GM19240 (cell line): Measurements from ENCODE around the gene KRT5.
"Not testable (repeated sequence)": the region's sequence is repeated elsewhere in the genome, so short reads cannot be mapped to it uniquely, and the experiment has no call there.

Experiments
- DNase-seq: peaks from one replicate; pipeline ENCODE4 v3.0.0; 2011; ENCODE audit warnings: low spot score; ENCODE audit not compliant: insufficient read length

The KRT5 gene

DNA sequence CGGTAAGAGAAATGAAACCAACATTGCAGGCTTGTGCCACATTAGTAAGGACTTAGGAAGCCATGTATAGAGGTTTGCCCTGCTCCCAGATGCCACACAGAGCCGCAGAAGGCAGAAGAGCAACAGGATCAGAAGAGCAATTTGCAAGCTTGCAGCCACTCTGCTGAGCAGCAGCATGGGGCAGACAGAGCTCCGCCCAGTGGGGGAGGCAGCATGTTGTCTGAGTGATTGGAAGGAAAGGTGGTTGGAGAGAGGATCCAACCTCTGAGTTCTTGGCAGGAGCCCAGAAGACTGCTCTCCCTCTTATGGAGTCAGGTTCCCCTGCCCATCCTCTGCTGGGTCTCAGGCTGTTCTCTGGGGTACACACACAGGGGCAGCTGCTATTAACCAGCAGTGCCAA lies 24.8 kb downstream of the KRT5 start:
- DNase-seq: no peak

DNA sequence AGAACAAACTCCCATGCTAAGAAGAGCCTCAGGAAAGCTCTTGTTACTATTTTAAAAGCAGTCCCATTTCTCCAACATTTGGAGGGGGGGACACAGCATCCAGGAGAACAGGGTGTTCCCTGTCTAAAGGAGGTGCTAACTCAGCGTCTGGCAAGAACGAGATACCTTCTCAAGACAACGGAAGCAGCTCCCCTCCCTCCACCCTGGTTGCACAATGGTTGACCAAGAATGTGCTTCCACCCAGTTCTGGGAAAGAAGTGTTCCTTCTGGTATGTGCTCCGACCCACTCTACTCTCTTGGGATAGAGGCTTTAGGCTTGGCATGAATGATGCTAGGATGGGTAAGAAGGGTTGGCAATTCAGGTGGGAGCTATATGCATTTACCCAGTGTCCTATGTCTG lies 25.7 kb downstream of the KRT5 start:
- DNase-seq: no peak

DNA sequence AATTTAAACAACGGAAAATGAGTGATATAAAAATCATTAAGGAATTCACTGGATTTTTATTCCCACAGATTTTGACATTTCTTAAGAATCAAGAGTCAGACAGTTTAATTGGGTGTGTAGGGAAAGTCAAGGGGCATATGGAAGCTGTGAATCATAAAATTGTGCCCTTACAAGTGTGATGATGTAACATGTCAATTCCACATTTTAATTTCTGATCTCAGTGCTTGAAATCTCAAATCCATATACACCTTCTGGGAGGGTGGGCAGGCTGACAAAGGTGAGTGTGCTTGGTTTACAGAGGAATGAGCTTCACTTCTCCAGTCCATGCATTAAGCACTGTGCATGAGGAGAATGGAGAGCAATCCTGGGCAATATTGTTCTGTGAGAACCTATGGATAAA lies 26.1 kb downstream of the KRT5 start:
- no peak for DNase-seq

DNA sequence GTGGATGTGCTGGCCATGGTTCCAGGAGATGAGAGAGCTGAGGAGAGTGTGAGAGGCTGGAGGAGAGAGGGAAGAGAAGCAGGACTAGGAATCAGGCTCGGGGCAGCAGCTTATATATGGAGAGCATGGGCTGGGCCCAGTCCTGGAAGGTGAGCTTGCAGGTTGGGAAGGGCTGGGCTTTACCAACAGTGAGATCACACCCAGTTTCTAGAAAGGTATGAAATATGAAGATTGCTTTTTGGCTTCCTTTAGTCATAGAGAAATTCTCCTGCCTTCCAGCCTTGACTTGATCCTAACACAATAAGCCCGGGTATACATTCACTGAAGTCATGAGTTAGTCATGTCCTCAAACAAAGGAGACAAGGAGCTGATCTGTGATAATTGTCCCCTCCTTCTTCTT lies 27.0 kb downstream of the KRT5 start, which contains the start of gene KRT6A:
Gene KRT6A (minus strand): TSS at position 86 of the 400 bp plus-strand sequence. CDS start 69 bp downstream, at position 17.
- DNase-seq: no peak

DNA sequence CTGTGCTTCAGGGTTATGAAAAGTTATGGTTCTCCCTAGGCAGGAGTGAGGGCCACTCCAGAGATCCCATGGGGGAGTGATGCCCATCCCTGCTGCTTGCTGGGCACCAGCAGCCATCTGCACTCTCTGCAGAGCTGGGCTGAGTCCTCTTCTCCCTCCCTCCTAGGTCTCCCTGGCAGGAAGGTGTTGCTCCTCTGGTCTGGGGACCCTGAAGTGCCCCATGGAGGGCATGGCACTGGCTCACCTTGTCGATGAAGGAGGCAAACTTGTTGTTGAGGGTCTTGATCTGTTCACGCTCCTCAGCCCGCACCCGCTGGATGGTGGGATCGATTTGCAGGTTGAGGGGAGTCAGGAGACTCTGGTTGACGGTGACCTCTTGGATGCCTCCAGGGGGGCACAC lies 27.8 kb downstream of the KRT5 start:
- not testable (repeated sequence) for DNase-seq

DNA sequence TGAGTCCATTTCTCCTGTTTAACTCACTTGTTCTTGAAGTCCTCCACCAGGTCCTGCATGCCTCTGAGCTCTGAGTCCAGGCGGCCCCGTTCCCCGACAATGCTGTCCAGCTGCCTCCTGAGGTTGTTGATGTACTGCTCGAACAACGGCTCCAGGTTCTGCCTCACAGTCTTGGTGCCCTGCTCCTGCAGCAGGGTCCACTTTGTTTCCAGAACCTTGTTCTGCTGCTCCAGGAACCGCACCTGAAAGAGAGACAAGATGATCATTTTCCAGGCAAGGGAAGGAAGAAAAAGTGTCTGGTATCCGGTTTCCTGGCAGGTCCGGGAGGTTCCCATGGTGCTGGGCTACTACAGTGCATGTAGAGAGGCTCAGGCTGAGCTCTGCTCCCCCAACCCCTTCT lies 28.7 kb downstream of the KRT5 start:
- DNase-seq: not testable (repeated sequence)

DNA sequence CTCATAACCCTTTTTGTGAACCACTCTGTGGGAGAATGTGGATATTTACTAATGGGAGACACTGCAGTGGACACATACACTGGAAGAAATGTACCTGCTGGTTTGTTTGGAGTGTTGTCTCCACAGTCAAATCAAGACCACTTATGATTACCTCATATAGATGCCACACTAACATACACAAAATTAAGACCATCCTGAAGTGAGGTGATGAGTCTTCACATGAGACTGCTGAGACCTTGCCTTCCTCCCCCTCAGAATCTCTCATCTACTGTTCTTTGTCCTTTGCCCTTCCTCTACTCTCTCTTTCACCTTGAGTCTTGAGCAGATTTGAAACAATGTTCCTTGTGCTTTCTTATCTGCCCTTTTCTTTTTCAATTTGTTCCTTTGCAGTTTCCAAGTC lies 31.5 kb downstream of the KRT5 start:
- no peak for DNase-seq

DNA sequence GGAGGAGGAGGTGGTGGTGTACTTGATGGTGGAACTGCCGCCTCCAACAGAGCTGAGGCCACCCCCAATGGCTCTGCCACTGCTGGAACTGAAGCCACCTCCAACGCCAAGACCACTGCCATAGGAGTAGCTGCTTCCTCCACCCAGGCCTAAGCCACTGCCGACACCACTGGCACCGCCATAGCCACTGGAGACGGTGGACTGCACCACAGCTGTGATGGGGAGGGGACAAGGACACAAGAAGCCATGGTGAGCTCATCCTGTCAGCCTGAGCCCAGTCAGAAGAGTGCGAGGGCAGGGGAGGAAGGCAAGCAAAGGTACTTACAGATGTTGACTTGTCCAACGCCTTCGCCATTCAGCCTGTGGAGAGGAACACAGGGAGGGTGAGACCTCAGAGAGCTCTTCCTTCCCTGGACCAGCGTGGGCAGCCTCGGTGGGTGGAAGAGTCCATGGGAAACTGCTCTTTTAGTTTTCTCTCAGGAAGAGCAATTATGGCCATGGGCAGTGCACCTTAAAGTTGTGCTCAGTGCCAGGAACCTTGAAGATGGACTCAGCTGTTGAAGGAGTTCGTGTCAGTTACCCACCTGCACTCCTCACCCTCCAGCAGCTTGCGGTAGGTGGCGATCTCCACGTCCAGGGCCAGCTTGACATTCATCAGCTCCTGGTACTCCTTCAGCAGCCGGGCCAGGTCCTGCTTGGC lies 32.3 kb downstream of the KRT5 start:
- DNase-seq: not testable (repeated sequence)

DNA sequence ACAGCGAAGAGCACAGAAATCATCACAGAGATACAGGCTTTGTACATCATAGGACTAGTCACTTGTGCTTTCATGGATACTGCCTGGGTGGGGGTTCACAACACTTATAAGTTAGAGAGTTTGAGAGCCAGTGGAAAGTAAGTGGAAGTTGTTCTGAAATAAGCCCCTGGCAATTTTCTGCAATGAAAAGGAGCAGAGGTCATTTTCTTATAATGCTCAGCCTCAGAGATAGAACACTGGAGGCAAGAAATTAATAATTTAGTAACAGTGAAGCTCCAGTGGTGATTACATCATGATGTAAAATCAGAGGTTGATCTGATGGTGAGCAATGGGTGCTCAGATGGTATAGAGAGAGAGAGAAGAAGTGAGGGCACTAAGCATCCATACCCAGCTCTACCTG lies 33.0 kb downstream of the KRT5 start:
- no peak for DNase-seq

DNA sequence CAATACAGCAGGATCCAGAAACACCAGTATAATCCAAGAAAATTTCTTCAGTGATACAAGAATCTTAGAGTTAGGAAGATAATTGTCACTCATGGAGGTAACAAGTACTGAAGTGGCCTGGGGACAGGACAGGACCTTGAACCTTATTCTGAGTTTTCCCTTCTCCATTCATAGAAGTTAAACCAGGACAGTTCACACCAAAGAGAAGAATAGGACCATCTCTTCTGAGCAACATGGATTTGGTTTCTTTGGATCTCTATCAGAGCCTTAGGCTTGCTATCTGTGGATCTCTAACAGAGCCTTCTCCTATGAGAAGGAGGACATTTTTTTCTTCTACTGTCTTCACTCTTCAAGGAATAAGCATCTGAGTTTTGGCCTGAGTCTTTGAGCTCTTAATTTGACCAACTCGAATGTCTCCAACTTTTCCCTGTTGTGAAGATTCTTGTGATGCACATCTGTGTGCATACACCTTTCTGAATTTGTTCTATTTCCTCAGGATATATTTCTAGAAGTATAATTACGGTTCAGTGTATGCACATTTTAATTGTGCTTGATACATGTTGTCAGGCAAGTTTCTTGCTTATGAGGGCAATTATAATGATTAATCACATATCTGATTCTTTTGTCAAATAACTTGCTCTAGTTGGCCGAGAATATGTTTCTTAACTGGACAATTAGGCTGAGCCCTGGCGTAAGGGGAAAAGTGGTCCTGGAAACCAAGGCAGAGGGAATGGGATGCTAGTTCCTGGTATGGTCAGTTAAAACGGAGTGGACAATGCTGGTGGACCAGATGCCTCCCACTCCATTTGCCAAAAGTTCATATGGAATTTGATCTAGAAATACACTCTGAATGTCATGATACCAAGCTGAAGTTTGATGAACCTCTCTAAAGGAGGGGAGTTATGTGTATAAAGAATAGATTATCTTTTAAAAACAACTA lies 33.8 kb downstream of the KRT5 start:
- no peak for DNase-seq

DNA sequence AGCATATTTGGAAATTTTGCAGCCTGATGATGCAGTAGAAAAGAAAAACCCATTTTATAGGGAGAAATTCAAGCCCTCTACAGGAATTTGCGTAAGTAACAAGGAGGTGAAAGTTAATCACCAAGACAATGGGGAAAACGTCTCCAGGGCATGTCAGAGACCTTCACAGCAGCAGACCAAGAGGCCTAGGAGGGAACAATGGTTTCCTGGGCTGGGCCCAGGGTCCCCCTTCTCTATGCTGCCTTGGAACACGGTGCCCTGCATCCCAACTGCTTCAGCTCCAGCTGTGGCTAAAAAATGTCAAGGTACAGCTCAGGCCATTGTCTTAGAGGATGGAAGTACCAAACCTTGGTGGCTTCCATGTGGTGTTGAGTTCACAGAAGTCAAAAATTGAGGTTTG lies 40.1 kb downstream of the KRT5 start:
- no peak for DNase-seq

DNA sequence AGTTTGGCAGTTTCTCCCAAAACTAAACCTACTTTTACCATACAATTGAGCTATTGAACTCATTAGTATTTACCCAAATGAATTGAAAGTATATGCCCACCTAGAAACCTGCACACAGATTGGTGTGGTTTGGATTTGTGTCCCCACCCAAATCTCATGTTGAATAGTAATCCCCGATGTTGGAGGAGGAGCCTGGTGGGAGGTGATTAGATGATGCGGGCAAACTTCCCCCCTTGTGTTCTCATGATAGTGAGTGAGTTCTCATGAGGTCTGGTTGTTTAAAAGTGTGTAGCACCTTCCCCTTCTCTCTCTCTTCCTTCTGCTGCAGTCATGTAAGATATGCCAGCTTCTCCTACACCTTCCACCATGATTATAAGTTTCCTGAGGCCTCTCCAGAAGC lies 42.5 kb downstream of the KRT5 start:
- no peak for DNase-seq

DNA sequence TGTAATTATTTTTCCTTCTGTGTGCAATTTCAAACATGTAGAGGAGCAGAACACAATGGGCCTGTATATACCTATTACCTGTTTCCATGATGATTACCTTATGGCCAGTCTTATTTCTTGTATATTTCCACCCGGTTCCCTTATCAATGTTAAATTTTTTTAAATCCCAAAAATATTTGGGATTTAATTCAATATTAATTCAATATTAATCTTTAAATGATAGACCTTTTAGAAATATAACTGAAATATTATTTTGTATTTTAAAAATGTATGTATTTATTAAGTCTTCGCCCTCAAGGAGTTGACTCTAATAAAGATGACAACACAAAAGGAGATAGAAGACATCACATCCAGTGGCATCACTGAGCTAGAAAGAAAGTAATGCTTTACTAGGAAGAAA lies 46.0 kb downstream of the KRT5 start:
- DNase-seq: no peak

DNA sequence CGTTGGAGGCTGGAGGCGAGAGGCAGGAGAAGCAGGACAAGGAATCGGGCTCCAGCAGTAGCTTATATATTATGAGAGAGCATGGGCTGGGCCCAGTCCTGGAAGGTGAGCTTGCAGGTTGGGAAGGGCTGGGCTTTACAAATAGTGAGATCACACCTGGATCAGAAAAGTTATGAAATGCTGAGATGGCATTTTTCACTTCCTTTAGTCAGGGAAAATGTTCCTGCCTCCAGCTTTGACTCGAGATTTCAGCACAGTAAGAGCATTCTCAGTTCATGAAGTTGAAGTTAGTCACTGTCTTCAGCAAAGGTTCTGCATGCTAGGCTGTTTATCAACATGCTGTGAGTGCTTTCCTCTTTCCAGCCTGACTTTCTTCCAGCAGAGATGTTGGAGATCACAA lies 46.4 kb downstream of the KRT5 start, which contains the start of gene KRT6C:
Gene KRT6C (minus strand): TSS at position 38 of the 400 bp plus-strand sequence. CDS start 68 bp downstream, outside the sequence.
- DNase-seq: no peak

DNA sequence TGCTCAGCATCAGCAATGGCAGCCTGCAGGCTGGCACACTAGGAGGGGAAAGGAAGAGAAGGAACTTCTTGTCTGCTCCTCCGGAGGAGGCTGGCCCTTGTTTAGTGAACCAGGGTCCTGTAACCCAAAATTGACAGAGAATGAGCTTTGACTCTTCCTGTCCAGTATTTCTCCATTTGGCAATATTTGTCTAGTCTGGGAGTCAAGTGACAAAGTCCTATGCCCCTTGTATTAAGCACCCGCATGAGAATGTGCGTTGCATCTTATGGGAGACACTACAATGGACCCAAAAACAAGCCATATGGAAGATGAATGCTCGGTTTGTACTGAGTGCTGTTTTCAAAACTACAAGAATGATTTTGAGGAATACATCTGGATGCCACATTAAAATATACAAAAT lies 50.3 kb downstream of the KRT5 start:
- DNase-seq: no peak

DNA sequence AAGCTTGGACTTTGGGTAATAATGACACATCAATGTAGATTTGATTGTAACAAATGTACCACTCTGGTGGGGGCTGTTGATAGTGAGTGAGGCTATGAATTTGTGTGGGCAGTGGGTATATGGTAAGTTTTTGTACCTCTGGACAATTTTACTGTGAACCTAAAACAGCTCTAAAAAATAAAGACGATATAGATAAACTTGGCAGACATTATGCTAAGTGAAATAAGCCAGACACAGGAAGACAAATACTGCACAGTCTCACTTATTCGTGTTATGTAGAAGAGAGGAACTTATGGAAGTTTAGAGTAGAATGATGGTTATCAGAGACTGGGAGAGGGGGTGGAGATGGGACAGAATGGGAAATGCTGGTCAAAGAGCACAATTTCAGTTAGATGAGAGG lies 55.3 kb downstream of the KRT5 start:
- no peak for DNase-seq
